ENCODE measurements around the gene SCYGR3.
"Not testable (repeated sequence)": the region's sequence is repeated elsewhere in the genome, so short reads cannot be mapped to it uniquely, and the experiment has no call there.

The SCYGR3 gene

DNA sequence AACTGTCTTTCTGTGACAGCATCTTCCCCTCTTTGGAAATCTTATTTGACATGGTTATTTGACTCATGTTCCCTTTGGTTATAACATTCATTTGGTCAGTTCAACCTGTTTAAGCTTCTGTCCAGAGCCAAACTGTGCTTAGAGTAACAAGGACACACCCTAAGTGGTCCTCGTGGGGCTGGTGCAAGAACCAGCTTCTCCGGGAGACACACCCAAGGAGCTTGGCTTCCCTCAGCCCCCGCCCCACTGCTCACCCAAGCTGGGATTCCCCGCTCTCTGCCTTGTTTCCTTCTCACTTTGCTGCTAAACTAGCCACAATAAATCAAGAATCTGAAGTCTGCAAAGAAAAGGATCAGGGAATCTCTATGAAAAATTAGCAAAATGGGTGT is 1.4 kb downstream of the SCYGR3 start:
- no peak for DNase-seq

DNA sequence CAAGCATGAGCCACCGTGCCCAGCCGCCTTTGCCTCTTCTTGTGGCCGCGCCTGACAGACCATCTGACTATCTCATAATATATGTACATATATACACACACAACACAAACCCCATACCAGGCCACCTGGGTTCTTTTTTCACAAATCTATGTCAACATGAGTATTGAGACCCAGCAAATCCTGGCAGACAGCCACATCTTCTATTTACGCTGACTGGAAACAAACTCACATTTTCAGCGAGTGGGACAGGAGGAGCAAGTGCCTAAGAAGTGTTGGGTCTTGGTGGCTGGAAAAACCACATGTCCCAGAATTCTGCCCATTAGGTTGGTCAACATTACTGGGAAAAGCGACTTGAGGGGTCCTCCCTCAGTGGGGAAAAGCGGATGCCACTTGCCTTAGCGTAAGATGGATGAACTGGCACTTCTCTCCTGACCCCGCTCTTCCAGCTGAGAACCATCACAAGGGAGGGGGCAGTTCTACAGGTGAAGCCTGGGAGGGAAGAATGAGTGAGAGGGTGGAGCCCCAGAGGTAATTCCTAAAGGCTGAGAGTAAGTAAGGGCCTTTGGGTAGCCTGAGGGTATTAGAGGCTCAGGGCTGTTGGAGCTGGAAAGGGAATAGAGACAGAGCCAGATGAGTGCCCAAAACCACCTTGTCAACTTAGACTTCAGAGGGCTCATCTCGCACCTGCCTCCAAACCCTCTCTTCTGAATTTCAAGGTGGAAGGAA is 1.9 kb downstream of the SCYGR3 start:
- no peak for DNase-seq

GRCh38 chr2:227610123-227610522 is 4.5 kb downstream of the SCYGR3 start:
- no peak for DNase-seq

- DNase-seq, result no peak
These were observed 5.9 kb downstream of the SCYGR3 start for GRCh38 chr2:227608561-227609338.

DNA sequence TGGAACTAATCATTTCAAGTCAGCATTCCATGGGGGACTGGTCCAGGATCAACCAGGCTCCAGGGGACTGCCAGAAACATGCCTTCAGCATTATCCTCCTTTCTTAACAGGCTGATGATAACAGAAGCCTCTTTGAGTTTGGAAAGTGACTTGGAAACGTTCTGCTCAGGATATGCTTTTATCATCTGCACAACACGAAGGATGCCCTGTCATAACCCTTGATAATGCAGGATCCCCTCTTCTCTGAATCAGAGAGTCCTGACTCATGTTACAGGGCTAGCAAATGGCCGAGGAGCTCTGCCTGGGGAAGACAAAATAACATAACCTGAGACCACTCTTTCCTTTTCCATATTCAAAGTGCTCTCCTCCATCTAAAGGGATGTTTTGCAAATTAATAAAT is 6.7 kb downstream of the SCYGR3 start:
- no peak for DNase-seq

- DNase-seq, result no peak
These were observed 8.2 kb downstream of the SCYGR3 start for GRCh38 chr2:227606476-227606875.

DNA sequence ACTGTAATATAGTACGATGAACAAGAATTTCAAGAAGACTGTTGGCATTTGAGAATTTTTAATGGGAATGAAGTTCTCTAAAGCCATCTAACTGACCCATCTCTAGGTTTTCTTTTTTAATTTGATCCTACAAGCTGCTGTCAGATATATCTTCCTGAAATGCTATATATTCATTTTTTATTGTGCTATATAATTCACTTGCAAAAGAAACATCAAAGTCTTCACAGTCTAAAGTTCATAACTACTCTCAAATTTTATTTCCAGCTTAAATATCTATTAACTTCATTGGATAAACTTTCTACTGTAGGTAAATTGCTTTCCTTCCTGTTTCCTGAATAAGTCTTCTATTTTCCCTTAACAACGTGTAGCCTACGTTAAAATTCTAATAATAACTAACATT is 12.3 kb downstream of the SCYGR3 start:
- no peak for DNase-seq

- DNase-seq, result not testable (repeated sequence)
These were observed 15.7 kb downstream of the SCYGR3 start, which contains the start of gene SCYGR2 for GRCh38 chr2:227598835-227599503. SCYGR2 (plus strand) TSS chr2:227598893; CDS start chr2:227598893, 0 bp downstream.

- no peak for DNase-seq
These were observed 16.6 kb downstream of the SCYGR3 start for GRCh38 chr2:227597998-227598397.

GRCh38 chr2:227597036-227597435 is 17.6 kb downstream of the SCYGR3 start:
- no peak for DNase-seq

DNA sequence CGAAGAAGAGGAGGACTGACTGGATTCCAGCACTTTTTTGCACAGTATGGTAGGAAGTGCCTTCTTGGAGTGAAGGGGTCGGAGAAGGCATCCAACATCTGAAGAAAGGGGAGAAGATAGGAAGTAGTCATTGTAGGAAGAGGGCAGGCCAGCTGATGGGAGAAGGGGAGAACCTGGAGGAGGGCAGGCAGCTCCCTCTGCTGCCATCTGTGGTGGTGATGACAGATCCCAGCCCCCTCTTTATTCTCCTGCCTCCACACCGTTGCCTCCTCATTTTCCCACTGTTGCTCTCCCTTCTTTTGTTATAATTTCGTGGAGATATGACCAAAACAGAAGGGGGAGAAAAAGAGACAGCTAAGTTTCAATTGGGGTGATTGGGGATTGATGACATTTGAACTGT is 18.8 kb downstream of the SCYGR3 start:
- DNase-seq, result no peak

DNA sequence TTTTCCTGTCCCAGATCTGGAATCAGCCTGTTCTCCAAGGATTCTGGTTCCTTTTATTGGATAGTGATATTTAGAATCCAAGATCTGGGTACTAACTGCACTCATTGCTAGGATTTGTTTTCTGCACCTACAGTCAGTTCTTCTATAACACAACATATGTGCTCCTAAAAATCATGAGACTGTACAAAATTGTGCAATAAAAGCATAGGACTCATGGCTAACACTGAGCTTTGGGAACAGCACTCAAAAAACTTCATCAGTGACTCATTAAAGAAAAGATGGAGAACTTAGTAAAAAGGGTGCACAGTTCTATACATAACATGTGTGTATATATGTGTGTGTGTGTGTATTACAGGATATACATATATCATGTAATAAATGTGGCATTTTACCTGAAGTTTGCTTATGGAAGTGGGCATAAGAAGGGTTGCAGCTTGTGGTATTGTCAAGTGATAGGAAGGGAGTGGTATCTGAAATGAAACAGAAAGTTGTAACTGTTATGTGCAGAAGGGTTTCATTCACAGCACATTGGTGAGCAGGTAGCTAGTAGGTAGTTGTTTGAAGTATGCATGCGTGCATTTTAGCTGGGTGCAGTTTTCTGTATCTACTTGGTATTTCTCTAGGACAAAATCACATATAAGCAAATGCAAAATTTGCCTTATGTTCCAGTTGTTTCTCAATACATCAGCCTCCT is 21.8 kb downstream of the SCYGR3 start:
- no peak for DNase-seq

- DNase-seq, result no peak
These were observed 32.3 kb downstream of the SCYGR3 start for GRCh38 chr2:227582369-227582768.

DNA sequence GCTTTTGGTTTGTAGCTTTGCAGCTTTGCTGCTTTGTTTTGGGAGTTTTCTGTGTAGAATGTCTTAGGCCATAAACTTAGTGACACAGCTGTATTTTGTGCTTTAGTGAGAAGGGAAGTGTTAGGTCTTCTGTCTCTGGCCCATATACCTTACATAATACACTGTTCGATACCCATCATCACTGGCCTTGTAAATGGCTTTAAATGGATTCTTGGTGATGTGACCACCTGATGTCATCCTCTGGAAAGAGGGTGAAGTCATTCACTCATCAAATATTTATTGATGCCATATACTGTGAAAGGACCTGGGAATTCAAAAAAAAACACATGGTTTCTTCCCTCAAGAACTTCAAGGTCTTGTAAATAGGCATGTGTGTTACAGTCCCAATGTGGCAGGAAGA is 34.8 kb downstream of the SCYGR3 start:
- no peak for DNase-seq

DNA sequence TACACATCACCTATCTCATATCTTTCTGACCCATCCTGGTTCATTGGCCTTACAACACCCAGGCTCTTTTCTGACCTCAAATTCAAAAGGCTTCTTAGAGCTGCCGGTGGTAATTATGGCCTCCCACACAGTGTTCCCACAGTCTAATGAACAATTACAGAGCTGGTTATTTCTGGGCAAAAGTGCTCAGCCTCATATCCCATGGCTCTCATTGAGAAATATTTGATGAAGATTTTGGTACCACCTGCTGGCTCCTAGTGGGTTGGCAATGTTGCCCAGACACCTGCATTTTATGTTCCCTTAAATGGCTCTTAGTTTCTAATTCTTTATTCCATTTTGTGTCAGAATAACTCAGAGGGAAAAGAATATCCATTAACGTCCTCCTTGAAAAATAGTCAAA is 36.0 kb downstream of the SCYGR3 start:
- no peak for DNase-seq

GRCh38 chr2:227577555-227577954 is 37.1 kb downstream of the SCYGR3 start:
- no peak for DNase-seq

DNA sequence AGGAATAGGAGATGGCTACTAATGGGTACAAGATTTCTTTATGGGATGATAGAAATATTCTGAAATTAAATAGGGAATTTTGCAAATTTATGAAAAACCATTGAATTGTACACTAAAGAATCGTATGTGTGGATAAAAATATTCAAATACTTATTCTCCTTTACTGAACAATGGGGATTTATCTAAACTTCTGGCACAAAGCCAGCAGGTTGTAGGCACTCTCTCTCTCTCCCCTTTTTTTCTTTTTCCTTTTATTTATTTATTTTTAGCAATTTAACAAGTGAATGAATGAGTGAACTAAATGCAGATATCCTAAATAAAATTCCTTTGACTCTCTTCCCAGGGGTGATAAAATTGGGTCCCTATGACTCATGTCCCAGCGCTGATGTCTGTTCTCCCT is 37.8 kb downstream of the SCYGR3 start:
- DNase-seq, result no peak

GRCh38 chr2:227576110-227576509 is 38.5 kb downstream of the SCYGR3 start:
- DNase-seq, result no peak

GRCh38 chr2:227570615-227571014 is 44.0 kb downstream of the SCYGR3 start:
- DNase-seq, result no peak

DNA sequence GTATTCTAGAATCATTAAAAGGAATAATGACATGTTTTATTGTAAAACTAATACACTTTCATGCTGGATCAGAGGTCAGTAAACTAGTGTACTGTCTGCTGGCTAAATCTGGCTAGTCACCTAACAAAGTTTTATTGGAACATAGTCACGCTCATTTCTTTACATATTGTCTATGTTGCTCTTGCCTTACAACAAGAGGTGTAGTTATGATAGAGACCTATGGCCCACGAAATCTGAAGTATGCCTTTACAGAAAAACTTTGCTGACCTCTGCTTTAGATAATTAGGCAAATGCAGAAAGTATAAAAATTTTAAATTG is 45.8 kb downstream of the SCYGR3 start:
- DNase-seq, result no peak

DNA sequence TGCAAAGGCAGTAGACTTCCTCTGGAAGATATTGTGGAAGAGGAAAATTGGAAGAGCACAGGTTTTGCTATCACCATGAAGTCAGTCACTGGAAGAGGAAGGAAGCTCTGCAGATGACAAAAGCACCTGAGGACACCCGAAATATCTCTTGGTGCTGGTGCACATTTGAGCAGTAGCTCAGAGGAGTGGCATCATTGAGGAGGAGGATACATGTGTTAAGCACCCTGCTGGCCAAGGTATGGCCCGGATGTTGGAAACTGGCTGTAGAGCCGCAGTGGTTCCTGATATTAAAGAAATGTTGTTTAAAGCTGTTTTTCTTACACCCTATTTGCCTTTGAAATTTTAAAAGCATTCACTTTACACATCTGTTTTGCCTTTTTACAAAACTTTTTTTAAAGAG is 48.6 kb downstream of the SCYGR3 start:
- no peak for DNase-seq

GRCh38 chr2:227565080-227565479 is 49.6 kb downstream of the SCYGR3 start:
- no peak for DNase-seq

Measured in amygdala (tissue), 56 donors.